HG02623 (cell line): ENCODE measurements around the gene C2orf49.

Experiments
- ATAC-seq: cut with Tn5 transposase; IDR thresholded peaks from one replicate; pipeline ENCODE4 v1.9.1; 2021; ENCODE audit warnings: moderate library complexity; ENCODE audit not compliant: unreplicated experiment

Gene C2orf49

GRCh38 chr2:105337122-105338019 lies at the start of gene C2orf49:
C2orf49 (plus strand) TSS chr2:105337540; CDS start chr2:105337588, 48 bp downstream.
- peak; percentile 90 for ATAC-seq

GRCh38 chr2:105287692-105288091 lies 49.6 kb upstream of the C2orf49 start:
- ATAC-seq, result no peak

- ATAC-seq, result no peak
These were observed 49.2 kb upstream of the C2orf49 start for GRCh38 chr2:105288133-105288532.

- no peak for ATAC-seq
These were observed 46.2 kb upstream of the C2orf49 start for GRCh38 chr2:105290981-105291660.

- no peak for ATAC-seq
These were observed 45.4 kb upstream of the C2orf49 start for GRCh38 chr2:105291981-105292380.

- no peak for ATAC-seq
These were observed 43.3 kb upstream of the C2orf49 start for GRCh38 chr2:105294046-105294445.

- ATAC-seq, result peak; percentile 53
These were observed 42.4 kb upstream of the C2orf49 start for GRCh38 chr2:105294844-105295481.

GRCh38 chr2:105296017-105296611 lies 41.2 kb upstream of the C2orf49 start:
- ATAC-seq, result no peak

- ATAC-seq, result no peak
These were observed 40.1 kb upstream of the C2orf49 start for GRCh38 chr2:105297216-105297615.

- no peak for ATAC-seq
These were observed 39.3 kb upstream of the C2orf49 start for GRCh38 chr2:105298017-105298416.

GRCh38 chr2:105299290-105299689 lies 38.0 kb upstream of the C2orf49 start:
- no peak for ATAC-seq

- ATAC-seq, result no peak
These were observed 35.7 kb upstream of the C2orf49 start for GRCh38 chr2:105301646-105302045.

GRCh38 chr2:105307146-105307545 lies 30.2 kb upstream of the C2orf49 start:
- no peak for ATAC-seq

- no peak for ATAC-seq
These were observed 29.8 kb upstream of the C2orf49 start for GRCh38 chr2:105307550-105307949.

- no peak for ATAC-seq
These were observed 29.4 kb upstream of the C2orf49 start for GRCh38 chr2:105307962-105308361.

- no peak for ATAC-seq
These were observed 28.8 kb upstream of the C2orf49 start for GRCh38 chr2:105308382-105309146.

- no peak for ATAC-seq
These were observed 28.2 kb upstream of the C2orf49 start for GRCh38 chr2:105309147-105309545.

- peak; percentile 33 for ATAC-seq
These were observed 23.5 kb upstream of the C2orf49 start for GRCh38 chr2:105313877-105314276.

GRCh38 chr2:105315314-105315713 lies 22.0 kb upstream of the C2orf49 start:
- ATAC-seq, result peak; percentile 74

GRCh38 chr2:105317937-105318336 lies 19.4 kb upstream of the C2orf49 start:
- ATAC-seq, result no peak
